H9 (cell line): Measurements from ENCODE around the gene NCF1. TPM values are rescaled to one million over a fixed set of nuclear protein-coding genes. Genes with fewer than 3 reads are reported as not detected.
"Not testable (repeated sequence)": the region's sequence is repeated elsewhere in the genome, so short reads cannot be mapped to it uniquely, and the experiment has no call there.

Source experiments
- DNase-seq: peaks from one replicate; pipeline ENCODE4 v3.0.0-alpha.2; 2017
- H2AFZ ChIP-seq: one replicate; pipeline ENCODE4 v1.6.1; 2013; ENCODE audit warnings: mild to moderate bottlenecking, low read length, control low read depth, moderate library complexity
- H2AK5ac ChIP-seq: 2 replicates; pipeline ENCODE4 v1.6.1; 2013; ENCODE audit warnings: low read length, control low read depth, mixed read lengths; ENCODE audit not compliant: insufficient read length
- H2BK120ac ChIP-seq: one replicate; pipeline ENCODE4 v1.6.1; 2013; ENCODE audit warnings: low read depth, mild to moderate bottlenecking, low read length, control low read depth, inconsistent platforms; ENCODE audit not compliant: poor library complexity, severe bottlenecking
- H2BK12ac ChIP-seq: 2 replicates; pipeline ENCODE4 v1.6.1; 2013; ENCODE audit warnings: low read length, control low read depth, mixed read lengths, low read depth; ENCODE audit not compliant: insufficient read length
- H2BK15ac ChIP-seq: 2 replicates; pipeline ENCODE4 v1.6.1; 2013; ENCODE audit warnings: low read depth, low read length, control low read depth
- H2BK20ac ChIP-seq: one replicate; pipeline ENCODE4 v1.6.1; 2013; ENCODE audit warnings: low read depth, mild to moderate bottlenecking, low read length, control low read depth, inconsistent platforms; ENCODE audit not compliant: poor library complexity, severe bottlenecking
- H2BK5ac ChIP-seq: 2 replicates; pipeline ENCODE4 v1.6.1; 2013; ENCODE audit warnings: low read length, control low read depth, mixed read lengths; ENCODE audit not compliant: insufficient read length
- H3K14ac ChIP-seq: 2 replicates; pipeline ENCODE4 v1.6.1; 2013; ENCODE audit warnings: low read length, control low read depth; ENCODE audit not compliant: insufficient read depth
- H3K18ac ChIP-seq: 2 replicates; pipeline ENCODE4 v1.6.1; 2013; ENCODE audit warnings: low read depth, mild to moderate bottlenecking, mixed read lengths, low read length, control low read depth; ENCODE audit not compliant: insufficient read length
- H3K23ac ChIP-seq: 2 replicates; pipeline ENCODE4 v1.6.1; 2013; ENCODE audit warnings: low read length, control low read depth, mixed read lengths, low read depth; ENCODE audit not compliant: insufficient read length
- H3K23me2 ChIP-seq: 2 replicates; pipeline ENCODE4 v1.6.1; 2013; ENCODE audit warnings: low read depth, mild to moderate bottlenecking, mixed read lengths, low read length, control low read depth; ENCODE audit not compliant: insufficient read length, poor library complexity, severe bottlenecking
- H3K27ac ChIP-seq: 2 replicates; pipeline ENCODE4 v1.5.1; 2013; ENCODE audit warnings: low read length, control low read depth, mixed read lengths, low read depth; ENCODE audit not compliant: insufficient read length
- H3K27me3 ChIP-seq: 2 replicates; pipeline ENCODE4 v1.6.1; 2013; ENCODE audit warnings: low read length, control low read depth, inconsistent platforms; ENCODE audit not compliant: insufficient read depth
- H3K4ac ChIP-seq: 2 replicates; pipeline ENCODE4 v1.6.1; 2013; ENCODE audit warnings: low read depth, mild to moderate bottlenecking, control low read depth, inconsistent platforms, low read length, moderate library complexity
- H3K4me1 ChIP-seq: 2 replicates; pipeline ENCODE4 v1.6.1; 2013; ENCODE audit warnings: low read length, control low read depth, inconsistent platforms; ENCODE audit not compliant: insufficient read depth
- H3K4me2 ChIP-seq: 2 replicates; pipeline ENCODE4 v1.6.1; 2013; ENCODE audit warnings: low read length, control low read depth, mixed read lengths; ENCODE audit not compliant: insufficient read length, insufficient read depth
- H3K56ac ChIP-seq: 2 replicates; pipeline ENCODE4 v1.6.1; 2013; ENCODE audit warnings: low read depth, mild to moderate bottlenecking, mixed read lengths, low read length, control low read depth; ENCODE audit not compliant: insufficient read length
- H3K79me1 ChIP-seq: 2 replicates; pipeline ENCODE4 v1.6.1; 2013; ENCODE audit warnings: low read depth, mild to moderate bottlenecking, moderate library complexity, low read length, control low read depth, inconsistent platforms; ENCODE audit not compliant: insufficient read depth, poor library complexity, severe bottlenecking
- H3K79me2 ChIP-seq: 2 replicates; pipeline ENCODE4 v1.6.1; 2013; ENCODE audit warnings: low read length, control low read depth, inconsistent platforms; ENCODE audit not compliant: insufficient read depth
- H3K9ac ChIP-seq: 2 replicates; pipeline ENCODE4 v1.6.1; 2013; ENCODE audit warnings: low read length, control low read depth, mixed read lengths; ENCODE audit not compliant: insufficient read length; ENCODE audit errors: extremely low read depth
- H3K9me3 ChIP-seq: one replicate; pipeline ENCODE4 v1.6.1; 2013; ENCODE audit warnings: low read depth, low read length, inconsistent platforms; ENCODE audit not compliant: control insufficient read depth
- H3T11ph ChIP-seq: one replicate; pipeline ENCODE4 v1.6.1; 2013; ENCODE audit warnings: mild to moderate bottlenecking, low read length, control low read depth, inconsistent platforms
- H4K20me1 ChIP-seq: one replicate; pipeline ENCODE4 v1.6.1; 2013; ENCODE audit not compliant: control insufficient read depth, insufficient read length, insufficient read depth
- H4K5ac ChIP-seq: 2 replicates; pipeline ENCODE4 v1.6.1; 2013; ENCODE audit warnings: low read depth, mild to moderate bottlenecking, mixed read lengths, low read length, control low read depth; ENCODE audit not compliant: insufficient read length
- H4K8ac ChIP-seq: replicated peaks from 2 replicates; pipeline ENCODE4 v1.6.1; 2013; ENCODE audit warnings: low read length, control low read depth, mixed read lengths, low read depth; ENCODE audit not compliant: insufficient read length
- H4K91ac ChIP-seq: 2 replicates; pipeline ENCODE4 v1.6.1; 2013; ENCODE audit warnings: low read depth, mild to moderate bottlenecking, moderate library complexity, mixed read lengths, low read length, control low read depth; ENCODE audit not compliant: insufficient read length
- H3K27ac Mint-ChIP-seq, 3 experiments: 2 replicates in 2 of 3; 3 replicates in 1 of 3; pipeline ENCODE4 v1.8.0; 2020 to 2021; ENCODE audit warnings: mixed read lengths in 3 of 3, mild to moderate bottlenecking in 1 of 3, moderate library complexity in 1 of 3
- H3K27me3 Mint-ChIP-seq: 2 replicates; pipeline ENCODE4 v1.8.0; 2021; ENCODE audit warnings: low read depth, mild to moderate bottlenecking, moderate library complexity, mixed read lengths
- H3K36me3 Mint-ChIP-seq, 3 experiments: 2 replicates in 2 of 3; 3 replicates in 1 of 3; pipeline ENCODE4 v1.8.0; 2020 to 2021; ENCODE audit warnings: low read depth in 3 of 3, mixed read lengths in 3 of 3; ENCODE audit not compliant: insufficient read depth in 1 of 3
- H3K4me1 Mint-ChIP-seq, 2 experiments: 2 replicates each; pipeline ENCODE4 v1.8.0; 2020; ENCODE audit warnings: mixed read lengths in 2 of 2
- H3K4me3 Mint-ChIP-seq, 2 experiments: 2 replicates in 1 of 2; 3 replicates in 1 of 2; pipeline ENCODE4 v1.8.0; 2020 to 2021; ENCODE audit warnings: mild to moderate bottlenecking in 2 of 2, mixed read lengths in 2 of 2, moderate library complexity in 1 of 2
- H3K9me3 Mint-ChIP-seq, 2 experiments: 2 replicates in 1 of 2; 3 replicates in 1 of 2; pipeline ENCODE4 v1.8.0; 2020; ENCODE audit warnings: mild to moderate bottlenecking in 2 of 2, mixed read lengths in 2 of 2, moderate library complexity in 1 of 2
- WGBS: extraction: QIAGEN DNeasy Blood & Tissue Kit; methylation state at CpG from one replicate; pipeline ENCODE4 v1.1.7; 2013; ENCODE audit warnings: missing lambda C conversion rate, low lambda C conversion rate, mixed read lengths; ENCODE audit not compliant: insufficient read length; ENCODE audit errors: extremely low coverage; 5-methylcytosine and 5-hydroxymethylcytosine counted together
- total RNA-seq: library from RNA; stranded (reverse); gene quantifications from 2 replicates; pipeline ENCODE4 v1.2.1, GENCODE V29; 2021

NCF1 gene
- total RNA-seq, 1 experiment from 2014 or later, result 0.63 TPM

GRCh38 chr7:74743936-74744557, 29.8 kb upstream of the NCF1 start:
- H2BK15ac ChIP-seq, H3K9ac ChIP-seq, H2AK5ac ChIP-seq, H3K4ac ChIP-seq, H3K4me1 ChIP-seq, H4K8ac ChIP-seq, H3K4me2 ChIP-seq, H4K91ac ChIP-seq, H2AFZ ChIP-seq, H3K14ac ChIP-seq, H3K27me3 Mint-ChIP-seq, H2BK120ac ChIP-seq, H4K5ac ChIP-seq, H2BK20ac ChIP-seq, H3K23me2 ChIP-seq, H3K4me1 Mint-ChIP-seq, H2BK5ac ChIP-seq, H3K27ac Mint-ChIP-seq, H3K4me3 Mint-ChIP-seq, H3K36me3 Mint-ChIP-seq, H3T11ph ChIP-seq, H3K79me1 ChIP-seq, H2BK12ac ChIP-seq, H3K18ac ChIP-seq, H3K27ac ChIP-seq, H3K9me3 Mint-ChIP-seq, H3K23ac ChIP-seq, H3K56ac ChIP-seq, H4K20me1 ChIP-seq, H3K27me3 ChIP-seq, H3K79me2 ChIP-seq, H3K9me3 ChIP-seq, DNase-seq: not testable (repeated sequence)
- no CpG with 5 or more reads among the region's 9 CpGs for WGBS

GRCh38 chr7:74753921-74754482, 19.8 kb upstream of the NCF1 start:
- H3K36me3 Mint-ChIP-seq, H3K23ac ChIP-seq, H2BK12ac ChIP-seq, H3K27ac ChIP-seq, H3K56ac ChIP-seq, H3K9ac ChIP-seq, H3K27me3 Mint-ChIP-seq, H3K9me3 ChIP-seq, H3K23me2 ChIP-seq, H3K27ac Mint-ChIP-seq, H2BK5ac ChIP-seq, H3T11ph ChIP-seq, H4K91ac ChIP-seq, H2BK15ac ChIP-seq, H3K4ac ChIP-seq, H3K4me1 Mint-ChIP-seq, H3K9me3 Mint-ChIP-seq, H3K4me1 ChIP-seq, H3K18ac ChIP-seq, H3K4me3 Mint-ChIP-seq, H3K79me1 ChIP-seq, H2BK120ac ChIP-seq, H3K14ac ChIP-seq, H2BK20ac ChIP-seq, H3K27me3 ChIP-seq, H3K79me2 ChIP-seq, H2AK5ac ChIP-seq, H3K4me2 ChIP-seq, H4K5ac ChIP-seq, DNase-seq, H2AFZ ChIP-seq, H4K8ac ChIP-seq, H4K20me1 ChIP-seq: not testable (repeated sequence)
- no CpG with 5 or more reads among the region's 9 CpGs for WGBS
